ENCODE data around the gene DHDH. TPM values are rescaled to one million over a fixed set of nuclear protein-coding genes. Genes with fewer than 3 reads are reported as not detected.

The DHDH gene
- total RNA-seq, 4 donors from 2014 or later: 0.95 to 2.9 TPM; not detected in 2

GRCh38 chr19:48961051-48961649 lies 27.7 kb downstream of the DHDH start:
- Histone ChIP-seq H3K4me3 (no peak overlapping the region), H3K36me3 (peaks cover 0 to 6% (median 0%) of the 10 kb centered on the region in 3 donors), H3K4me1 (peaks cover 26 to 44% (median 30%) of the 10 kb centered on the region in 3 donors), H3K27ac (peak overlapping the region in 3 of 4 donors; percentile 39 to 94 (median 84)), H3K27me3 (no peaks in the 10 kb centered on the region), H3K9me3 (no peaks in the 10 kb centered on the region)
- 70 to 80% methylated on average over 15 to 18 of the region's 19 CpGs for WGBS, 2 donors
- TF ChIP-seq POLR2A (IDR thresholded peaks at IDR 0.05): no peak
- intact Hi-C loops (cut with DNase I): no loop called here
- DNase-seq: no peak

- no peak for DNase-seq
- Histone ChIP-seq H3K36me3 (peaks cover 0 to 7% (median 0%) of the 10 kb centered on the region in 3 donors), H3K4me1 (peaks cover 31 to 46% (median 35%) of the 10 kb centered on the region in 3 donors), H3K27me3 (no peaks in the 10 kb centered on the region), H3K4me3 (no peak overlapping the region), H3K9me3 (no peaks in the 10 kb centered on the region), H3K27ac (peak overlapping the region; percentile 84 to 95 (median 94))
- intact Hi-C loops (cut with DNase I): no loop called here
- WGBS, 2 donors: 79 to 84% methylated on average over 9 to 10 of the region's 12 CpGs
- TF ChIP-seq, protein P1, sequence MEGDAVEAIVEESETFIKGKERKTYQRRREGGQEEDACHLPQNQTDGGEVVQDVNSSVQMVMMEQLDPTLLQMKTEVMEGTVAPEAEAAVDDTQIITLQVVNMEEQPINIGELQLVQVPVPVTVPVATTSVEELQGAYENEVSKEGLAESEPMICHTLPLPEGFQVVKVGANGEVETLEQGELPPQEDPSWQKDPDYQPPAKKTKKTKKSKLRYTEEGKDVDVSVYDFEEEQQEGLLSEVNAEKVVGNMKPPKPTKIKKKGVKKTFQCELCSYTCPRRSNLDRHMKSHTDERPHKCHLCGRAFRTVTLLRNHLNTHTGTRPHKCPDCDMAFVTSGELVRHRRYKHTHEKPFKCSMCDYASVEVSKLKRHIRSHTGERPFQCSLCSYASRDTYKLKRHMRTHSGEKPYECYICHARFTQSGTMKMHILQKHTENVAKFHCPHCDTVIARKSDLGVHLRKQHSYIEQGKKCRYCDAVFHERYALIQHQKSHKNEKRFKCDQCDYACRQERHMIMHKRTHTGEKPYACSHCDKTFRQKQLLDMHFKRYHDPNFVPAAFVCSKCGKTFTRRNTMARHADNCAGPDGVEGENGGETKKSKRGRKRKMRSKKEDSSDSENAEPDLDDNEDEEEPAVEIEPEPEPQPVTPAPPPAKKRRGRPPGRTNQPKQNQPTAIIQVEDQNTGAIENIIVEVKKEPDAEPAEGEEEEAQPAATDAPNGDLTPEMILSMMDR (IDR thresholded peaks at IDR 0.05): no peak
- no peak for TF ChIP-seq POLR2A (IDR thresholded peaks at IDR 0.05)
These were observed 28.2 kb downstream of the DHDH start for GRCh38 chr19:48961673-48962028.

GRCh38 chr19:48962029-48962848 lies 28.7 kb downstream of the DHDH start:
- no peaks in the 10 kb centered on the region for H3K27me3 ChIP-seq
- no peaks in the 10 kb centered on the region for H3K9me3 ChIP-seq
- intact Hi-C loops (cut with DNase I): no loop called here
- TF ChIP-seq, protein P1 (IDR thresholded peaks at IDR 0.05): peak in 1 of 6 experiments; percentile 2
- peak in 2 of 4 donors; percentile 39 to 72 for TF ChIP-seq POLR2A (IDR thresholded peaks at IDR 0.05)
- peak overlapping the region in 1 of 4 donors; percentile 9 for H3K4me3 ChIP-seq
- DNase-seq: no peak
- H3K27ac ChIP-seq: peak overlapping the region; percentile 84 to 95 (median 94)
- 46 to 66% methylated on average over 18 to 22 of the region's 22 CpGs for WGBS, 2 donors
- H3K36me3 ChIP-seq: peaks cover 0 to 13% (median 0%) of the 10 kb centered on the region in 3 donors
- peaks cover 37 to 52% (median 41%) of the 10 kb centered on the region in 3 donors for H3K4me1 ChIP-seq

DNA sequence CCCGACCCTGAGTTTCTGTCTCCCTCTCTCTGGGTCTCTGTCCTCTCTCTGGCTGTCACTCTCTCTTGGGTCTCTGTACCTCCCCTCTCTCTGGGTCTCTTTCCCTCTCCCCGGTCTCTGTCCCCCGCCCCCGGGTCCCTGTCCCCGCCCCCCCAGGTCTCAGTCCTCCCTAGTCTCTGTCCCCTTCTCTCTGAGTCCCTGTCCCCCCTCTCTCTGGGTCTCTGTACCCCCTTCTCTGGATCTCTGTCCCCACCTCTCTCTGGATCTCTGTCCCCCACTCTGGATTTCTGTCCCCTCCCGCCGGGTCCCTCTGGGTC lies 29.3 kb downstream of the DHDH start:
- peaks cover 42 to 58% (median 44%) of the 10 kb centered on the region in 3 donors for H3K4me1 ChIP-seq
- H3K9me3 ChIP-seq: no peaks in the 10 kb centered on the region
- H3K4me3 ChIP-seq: peak overlapping the region in 1 of 4 donors; percentile 9
- peak overlapping the region; percentile 84 to 95 (median 94) for H3K27ac ChIP-seq
- H3K36me3 ChIP-seq: peaks cover 0 to 19% (median 0%) of the 10 kb centered on the region in 3 donors
- intact Hi-C loops (cut with DNase I): no loop called here
- 62 to 73% methylated on average over 4 to 7 of the region's 7 CpGs for WGBS, 2 donors
- no peak for TF ChIP-seq POLR2A (IDR thresholded peaks at IDR 0.05)
- TF ChIP-seq, protein P1 (IDR thresholded peaks at IDR 0.05): no peak
- DNase-seq: no peak
- H3K27me3 ChIP-seq: no peaks in the 10 kb centered on the region

DNA sequence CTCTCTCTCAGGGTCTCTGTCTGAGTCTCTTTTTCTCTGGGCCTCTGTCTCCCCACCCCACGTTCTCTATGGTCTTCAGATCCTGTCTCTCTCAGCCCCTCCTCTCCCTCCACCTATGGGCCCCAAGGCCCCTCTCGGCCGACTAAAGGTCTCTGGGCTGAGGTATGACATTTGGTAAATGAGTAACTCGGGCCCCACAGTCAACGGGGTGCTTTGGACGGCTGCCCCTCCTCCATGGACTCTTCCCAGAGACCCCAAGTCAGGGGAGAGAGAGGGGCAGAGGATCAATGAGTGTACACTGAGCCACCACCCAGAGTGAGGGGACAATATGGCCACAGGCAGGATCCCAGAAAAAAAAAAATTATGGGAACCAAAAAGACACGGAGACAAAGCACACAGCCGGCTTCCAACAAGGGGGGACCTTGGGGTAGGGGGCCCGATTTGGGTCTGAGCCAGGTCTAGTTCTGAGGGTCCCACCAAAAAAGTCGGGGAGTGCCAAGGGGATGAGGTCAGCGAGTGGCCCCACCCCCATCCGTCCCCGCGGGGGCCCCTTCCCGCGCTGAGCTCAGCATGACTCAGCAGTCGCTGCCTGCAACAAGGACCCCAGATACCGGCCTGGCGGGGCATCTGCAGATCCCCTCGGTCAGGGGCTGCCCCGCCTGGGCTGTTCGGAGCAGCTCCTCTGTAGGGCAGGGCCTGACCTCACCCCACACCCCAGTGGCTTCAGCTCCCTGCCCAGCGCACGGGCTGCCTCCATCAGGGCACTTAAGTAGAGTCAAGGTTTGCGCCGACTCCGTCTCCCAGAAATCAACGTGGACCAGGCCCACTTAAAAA lies 30.1 kb downstream of the DHDH start:
- peaks cover under 1 to 27% (median 2%) of the 10 kb centered on the region in 3 donors for H3K36me3 ChIP-seq
- peaks cover 43 to 66% (median 44%) of the 10 kb centered on the region in 3 donors for H3K4me1 ChIP-seq
- peak overlapping the region; percentile 1 to 97 (median 84) for H3K4me3 ChIP-seq
- TF ChIP-seq, protein P1 (IDR thresholded peaks at IDR 0.05): no peak
- TF ChIP-seq POLR2A (IDR thresholded peaks at IDR 0.05): peak in 1 of 4 donors; percentile 50
- H3K27me3 ChIP-seq: no peaks in the 10 kb centered on the region
- no peak for DNase-seq
- H3K27ac ChIP-seq: peak overlapping the region; percentile 84 to 95 (median 94)
- WGBS, 2 donors: 5 to 12% methylated on average over 13 to 23 of the region's 28 CpGs
- intact Hi-C loops (cut with DNase I): no loop called here
- H3K9me3 ChIP-seq: no peaks in the 10 kb centered on the region
